KMS-11 (cell line): Measurements from ENCODE around the gene TBCD.

Experiments used
- H2AFZ ChIP-seq: fragments of 200-600 bp; sonication (generic); 2 replicates; pipeline ENCODE4 v1.6.1; 2016; ENCODE audit warnings: antibody characterized with exemption, mixed run types, low read depth
- H3K27ac ChIP-seq: fragments of 200-600 bp; sonication (generic); 2 replicates; pipeline ENCODE4 v1.6.1; 2016; ENCODE audit warnings: mild to moderate bottlenecking, mixed run types
- H3K27me3 ChIP-seq: fragments of 200-600 bp; sonication (generic); 2 replicates; pipeline ENCODE4 v1.6.1; 2017; ENCODE audit warnings: mild to moderate bottlenecking, low read depth, mixed run types, moderate library complexity; ENCODE audit not compliant: insufficient read depth
- H3K36me3 ChIP-seq: fragments of 200-600 bp; sonication (generic); 2 replicates; pipeline ENCODE4 v1.6.1; 2017; ENCODE audit warnings: mild to moderate bottlenecking, mixed run types; ENCODE audit not compliant: insufficient read depth
- H3K4me1 ChIP-seq: fragments of 200-600 bp; sonication (generic); 2 replicates; pipeline ENCODE4 v1.6.1; 2016; ENCODE audit warnings: mild to moderate bottlenecking, low read depth, mixed run types; ENCODE audit not compliant: poor library complexity, severe bottlenecking
- H3K4me2 ChIP-seq: fragments of 200-600 bp; sonication (generic); 2 replicates; pipeline ENCODE4 v1.7.0; 2016; ENCODE audit warnings: mild to moderate bottlenecking, mixed run types
- H3K4me3 ChIP-seq: fragments of 200-600 bp; sonication (generic); IDR thresholded peaks from 2 replicates; pipeline ENCODE4 v1.6.1; 2017; ENCODE audit warnings: low read depth, low read length, mixed read lengths; ENCODE audit not compliant: insufficient read depth
- H3K79me2 ChIP-seq: fragments of 200-600 bp; sonication (generic); 2 replicates; pipeline ENCODE4 v1.6.1; 2016; ENCODE audit warnings: low read depth, mixed run types; ENCODE audit not compliant: insufficient read depth
- H3K9ac ChIP-seq: fragments of 200-600 bp; sonication (generic); 2 replicates; pipeline ENCODE4 v1.6.1; 2016; ENCODE audit warnings: mild to moderate bottlenecking, mixed run types
- H4K20me1 ChIP-seq: fragments of 200-600 bp; sonication (generic); 2 replicates; pipeline ENCODE4 v1.6.1; 2016; ENCODE audit warnings: mild to moderate bottlenecking, mixed run types; ENCODE audit not compliant: insufficient read depth
- TF ChIP-seq, protein P1 (sequence below): fragments of 200-600 bp; sonication (generic); conservative IDR thresholded peaks from 2 replicates; pipeline ENCODE4 v1.6.1; 2017; ENCODE audit warnings: low read depth, mild to moderate bottlenecking, antibody characterized with exemption, low read length, moderate library complexity, mixed read lengths

The TBCD gene

DNA sequence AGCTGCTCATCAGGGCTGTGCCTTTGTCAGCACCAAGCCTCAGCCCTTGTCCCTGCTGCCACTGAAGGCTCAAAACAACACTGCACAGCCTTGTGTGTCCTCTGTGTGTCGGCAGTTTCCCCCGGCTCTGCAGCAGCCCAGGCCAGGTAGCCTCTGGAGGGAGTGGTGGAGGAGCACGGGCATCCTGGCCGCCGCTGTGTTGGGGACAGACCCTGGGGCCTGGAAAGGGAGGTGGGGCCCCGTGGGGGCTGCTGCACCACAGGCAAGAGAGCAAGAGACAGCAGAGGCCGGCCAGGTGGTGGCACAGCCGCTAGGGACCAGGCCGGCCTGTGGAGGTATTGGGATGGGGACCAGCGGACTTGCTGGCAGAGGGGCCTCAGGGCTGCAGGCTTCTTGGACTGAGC lies 184.9 kb downstream of the TBCD start:
- TF ChIP-seq, protein P1, sequence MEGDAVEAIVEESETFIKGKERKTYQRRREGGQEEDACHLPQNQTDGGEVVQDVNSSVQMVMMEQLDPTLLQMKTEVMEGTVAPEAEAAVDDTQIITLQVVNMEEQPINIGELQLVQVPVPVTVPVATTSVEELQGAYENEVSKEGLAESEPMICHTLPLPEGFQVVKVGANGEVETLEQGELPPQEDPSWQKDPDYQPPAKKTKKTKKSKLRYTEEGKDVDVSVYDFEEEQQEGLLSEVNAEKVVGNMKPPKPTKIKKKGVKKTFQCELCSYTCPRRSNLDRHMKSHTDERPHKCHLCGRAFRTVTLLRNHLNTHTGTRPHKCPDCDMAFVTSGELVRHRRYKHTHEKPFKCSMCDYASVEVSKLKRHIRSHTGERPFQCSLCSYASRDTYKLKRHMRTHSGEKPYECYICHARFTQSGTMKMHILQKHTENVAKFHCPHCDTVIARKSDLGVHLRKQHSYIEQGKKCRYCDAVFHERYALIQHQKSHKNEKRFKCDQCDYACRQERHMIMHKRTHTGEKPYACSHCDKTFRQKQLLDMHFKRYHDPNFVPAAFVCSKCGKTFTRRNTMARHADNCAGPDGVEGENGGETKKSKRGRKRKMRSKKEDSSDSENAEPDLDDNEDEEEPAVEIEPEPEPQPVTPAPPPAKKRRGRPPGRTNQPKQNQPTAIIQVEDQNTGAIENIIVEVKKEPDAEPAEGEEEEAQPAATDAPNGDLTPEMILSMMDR: no peak
- no peak overlapping the region for H3K9ac ChIP-seq
- H2AFZ ChIP-seq: no peak overlapping the region
- H3K36me3 ChIP-seq: peaks cover 3% of the 10 kb centered on the region; the same call in 1 of the 2 replicates
- H3K4me3 ChIP-seq: no peak overlapping the region
- no peaks in the 10 kb centered on the region for H3K79me2 ChIP-seq
- no peak overlapping the region for H3K27ac ChIP-seq
- no peaks in the 10 kb centered on the region for H3K4me1 ChIP-seq
- no peaks in the 10 kb centered on the region for H4K20me1 ChIP-seq
- no peak overlapping the region for H3K4me2 ChIP-seq
- no peaks in the 10 kb centered on the region for H3K27me3 ChIP-seq

DNA sequence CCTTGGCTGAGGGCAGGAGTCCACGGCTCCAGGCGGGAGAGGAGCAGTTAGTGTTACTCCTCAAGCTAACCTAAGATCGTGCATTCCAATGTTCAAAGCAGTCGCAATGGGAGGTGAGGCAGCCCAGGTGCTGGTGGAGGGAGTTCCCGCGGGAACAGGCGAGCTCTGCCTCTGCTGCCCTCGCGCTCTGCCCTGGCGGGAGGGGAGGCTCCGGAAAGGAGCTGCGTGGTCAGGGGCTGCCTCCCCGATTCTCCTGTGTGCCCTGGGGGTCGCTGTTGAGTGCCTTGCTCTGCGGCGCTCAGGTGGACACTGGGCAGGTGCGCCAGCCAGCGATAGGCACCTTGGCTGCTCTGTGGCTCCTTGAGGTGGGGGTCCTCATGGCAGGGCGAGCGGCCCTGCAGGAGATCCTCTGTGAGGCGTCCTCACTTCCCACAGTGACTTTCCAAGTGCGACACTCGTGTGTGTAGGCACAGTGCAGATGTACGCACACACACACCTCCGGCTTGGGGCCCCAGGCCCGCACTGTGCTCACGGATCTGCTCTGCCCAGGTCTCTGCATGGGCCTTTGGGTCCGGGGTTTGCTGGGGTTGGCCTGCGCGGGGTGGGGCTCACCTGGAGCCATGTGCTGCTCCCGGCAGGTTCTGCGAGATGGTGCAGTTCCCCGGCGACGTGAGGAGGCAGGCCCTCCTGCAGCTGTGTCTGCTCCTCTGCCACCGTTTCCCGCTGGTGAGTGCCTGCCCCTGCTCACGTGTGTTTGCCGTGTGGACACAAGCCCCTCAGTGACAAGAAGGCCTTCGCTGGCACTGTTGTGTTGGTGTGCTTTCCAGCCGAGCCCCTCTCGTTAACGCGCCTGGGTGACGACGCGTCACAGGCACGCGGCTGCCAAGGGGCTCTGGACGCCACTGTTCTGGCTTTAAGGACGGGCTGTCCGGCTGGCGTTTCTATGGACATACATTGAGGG lies 185.8 kb downstream of the TBCD start:
- Histone ChIP-seq H3K36me3 (peaks cover 3% of the 10 kb centered on the region; the same call in 1 of the 2 replicates), H4K20me1 (no peaks in the 10 kb centered on the region)
- TF ChIP-seq, protein P1: no peak

DNA sequence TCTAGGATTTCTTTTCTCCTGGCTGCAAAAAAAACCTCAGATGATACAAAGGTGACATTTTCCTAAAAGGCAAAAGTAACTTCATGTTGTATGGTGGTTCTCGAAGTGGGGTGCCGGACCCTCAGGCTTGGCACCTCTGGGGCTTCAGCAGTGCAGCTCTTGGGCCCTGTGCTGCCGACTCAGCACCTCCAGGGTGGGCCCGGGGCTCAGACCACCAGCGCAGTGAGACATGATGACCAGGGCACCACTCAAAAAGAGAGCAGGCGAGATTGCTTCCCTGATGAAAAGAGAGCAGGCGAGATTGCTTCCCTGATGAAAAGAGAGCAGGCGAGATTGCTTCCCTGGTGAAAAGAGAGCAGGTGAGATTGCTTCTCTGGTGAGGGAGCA lies 186.6 kb downstream of the TBCD start:
- H3K27ac ChIP-seq: no peak overlapping the region
- H3K9ac ChIP-seq: no peak overlapping the region
- no peak overlapping the region for H3K4me2 ChIP-seq
- H4K20me1 ChIP-seq: no peaks in the 10 kb centered on the region
- H3K4me1 ChIP-seq: no peaks in the 10 kb centered on the region
- H3K4me3 ChIP-seq: no peak overlapping the region
- H3K27me3 ChIP-seq: no peaks in the 10 kb centered on the region
- TF ChIP-seq, protein P1: no peak
- H3K79me2 ChIP-seq: no peaks in the 10 kb centered on the region
- H2AFZ ChIP-seq: no peak overlapping the region
- H3K36me3 ChIP-seq: peaks cover 3% of the 10 kb centered on the region; the same call in 1 of the 2 replicates

More for the DNA sequence above, 185.8 kb downstream of the TBCD start:
- H3K27ac ChIP-seq: no peak overlapping the region
- H3K9ac ChIP-seq: no peak overlapping the region
- H3K4me3 ChIP-seq: no peak overlapping the region
- no peaks in the 10 kb centered on the region for H3K4me1 ChIP-seq
- H2AFZ ChIP-seq: no peak overlapping the region
- no peak overlapping the region for H3K4me2 ChIP-seq
- no peaks in the 10 kb centered on the region for H3K27me3 ChIP-seq
- no peaks in the 10 kb centered on the region for H3K79me2 ChIP-seq

DNA sequence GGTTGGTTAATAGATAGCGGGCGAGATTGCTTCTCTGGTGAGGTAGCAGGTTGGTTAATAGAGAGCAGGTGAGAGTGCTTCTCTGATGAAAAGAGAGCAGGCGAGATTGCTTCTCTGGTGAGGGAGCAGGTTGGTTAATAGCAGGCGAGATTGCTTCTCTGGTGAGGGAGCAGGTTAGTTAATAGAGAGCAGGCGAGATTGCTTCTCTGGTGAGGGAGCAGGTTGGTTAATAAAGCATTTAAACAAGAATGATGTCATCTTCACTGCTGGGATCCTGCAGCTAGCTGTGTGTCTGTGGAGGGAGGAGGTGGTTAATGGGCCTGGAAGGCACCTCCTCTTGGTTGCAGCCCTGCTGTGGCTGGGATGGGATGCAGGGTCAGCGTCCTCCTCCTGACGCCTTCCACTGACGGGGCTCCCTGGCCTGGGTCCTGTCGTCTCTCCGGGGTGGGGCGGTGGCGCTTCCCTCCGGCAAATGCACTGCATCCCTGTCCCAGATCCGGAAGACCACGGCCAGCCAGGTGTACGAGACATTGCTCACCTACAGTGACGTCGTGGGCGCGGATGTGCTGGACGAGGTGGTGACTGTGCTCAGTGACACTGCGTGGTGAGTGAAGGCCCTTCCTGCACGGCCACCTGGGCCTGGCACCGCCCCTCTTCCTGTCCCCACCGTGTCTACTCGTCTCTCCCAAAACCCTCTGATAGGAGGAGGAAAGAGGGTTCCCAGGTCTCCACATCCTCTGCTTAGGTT lies 187.2 kb downstream of the TBCD start:
- Histone ChIP-seq H3K9ac (no peak overlapping the region), H3K27me3 (no peaks in the 10 kb centered on the region), H2AFZ (no peak overlapping the region), H3K4me2 (no peak overlapping the region), H3K36me3 (peaks cover 3% of the 10 kb centered on the region; the same call in 1 of the 2 replicates), H4K20me1 (no peaks in the 10 kb centered on the region), H3K27ac (no peak overlapping the region), H3K4me3 (no peak overlapping the region), H3K79me2 (no peaks in the 10 kb centered on the region), H3K4me1 (no peaks in the 10 kb centered on the region)
- TF ChIP-seq, protein P1: no peak
